WI38 (cell line): ENCODE results near the gene PPP2R3B.

ENCODE experiments used
- H3K4me3 ChIP-seq: 2 replicates; pipeline ENCODE4 v1.5.1; 2011; ENCODE audit warnings: low read depth, mild to moderate bottlenecking, control low read depth, low read length
- TF ChIP-seq, protein P1 (sequence below): IDR thresholded peaks from 2 replicates; pipeline ENCODE4 v1.5.1; 2012; ENCODE audit warnings: low read depth, mild to moderate bottlenecking, control low read depth, low read length

PPP2R3B gene

DNA sequence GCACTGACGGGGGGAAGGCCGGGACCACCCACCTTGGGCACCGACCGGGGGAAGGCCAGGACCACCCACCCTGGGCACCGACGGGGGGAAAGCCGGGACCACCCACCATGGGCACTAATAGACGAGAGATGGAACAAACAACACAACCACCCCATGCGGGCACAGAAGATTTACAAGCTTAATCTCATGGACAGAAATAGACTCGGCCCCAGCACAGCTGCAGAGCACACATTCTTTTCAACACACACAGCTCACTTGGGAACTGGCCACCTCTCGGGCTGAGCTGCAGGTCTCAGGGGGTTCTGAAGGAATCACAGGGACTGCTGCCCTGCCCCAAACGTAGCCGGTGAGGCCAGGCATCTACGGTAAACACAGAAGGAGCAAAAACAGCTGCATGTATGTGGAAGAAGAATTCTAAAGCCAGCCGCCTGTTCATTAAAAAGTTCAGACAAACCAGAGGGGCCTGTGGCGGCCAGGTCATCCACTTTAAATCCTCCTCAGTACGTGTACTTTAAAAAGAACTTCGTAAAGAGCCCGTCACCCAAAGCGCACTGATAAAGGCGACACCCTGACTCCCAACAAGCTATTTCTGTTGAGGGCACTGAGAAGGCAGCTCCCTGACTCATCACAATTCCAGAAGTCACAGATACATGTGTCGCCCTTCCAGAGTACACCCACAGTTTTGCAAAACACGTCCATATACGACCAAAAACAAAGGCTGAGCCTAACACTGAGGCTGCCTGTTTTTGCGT, 17.7 kb downstream of the PPP2R3B start:
- no peak overlapping the region for H3K4me3 ChIP-seq
- TF ChIP-seq, protein P1, sequence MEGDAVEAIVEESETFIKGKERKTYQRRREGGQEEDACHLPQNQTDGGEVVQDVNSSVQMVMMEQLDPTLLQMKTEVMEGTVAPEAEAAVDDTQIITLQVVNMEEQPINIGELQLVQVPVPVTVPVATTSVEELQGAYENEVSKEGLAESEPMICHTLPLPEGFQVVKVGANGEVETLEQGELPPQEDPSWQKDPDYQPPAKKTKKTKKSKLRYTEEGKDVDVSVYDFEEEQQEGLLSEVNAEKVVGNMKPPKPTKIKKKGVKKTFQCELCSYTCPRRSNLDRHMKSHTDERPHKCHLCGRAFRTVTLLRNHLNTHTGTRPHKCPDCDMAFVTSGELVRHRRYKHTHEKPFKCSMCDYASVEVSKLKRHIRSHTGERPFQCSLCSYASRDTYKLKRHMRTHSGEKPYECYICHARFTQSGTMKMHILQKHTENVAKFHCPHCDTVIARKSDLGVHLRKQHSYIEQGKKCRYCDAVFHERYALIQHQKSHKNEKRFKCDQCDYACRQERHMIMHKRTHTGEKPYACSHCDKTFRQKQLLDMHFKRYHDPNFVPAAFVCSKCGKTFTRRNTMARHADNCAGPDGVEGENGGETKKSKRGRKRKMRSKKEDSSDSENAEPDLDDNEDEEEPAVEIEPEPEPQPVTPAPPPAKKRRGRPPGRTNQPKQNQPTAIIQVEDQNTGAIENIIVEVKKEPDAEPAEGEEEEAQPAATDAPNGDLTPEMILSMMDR, result no peak

DNA sequence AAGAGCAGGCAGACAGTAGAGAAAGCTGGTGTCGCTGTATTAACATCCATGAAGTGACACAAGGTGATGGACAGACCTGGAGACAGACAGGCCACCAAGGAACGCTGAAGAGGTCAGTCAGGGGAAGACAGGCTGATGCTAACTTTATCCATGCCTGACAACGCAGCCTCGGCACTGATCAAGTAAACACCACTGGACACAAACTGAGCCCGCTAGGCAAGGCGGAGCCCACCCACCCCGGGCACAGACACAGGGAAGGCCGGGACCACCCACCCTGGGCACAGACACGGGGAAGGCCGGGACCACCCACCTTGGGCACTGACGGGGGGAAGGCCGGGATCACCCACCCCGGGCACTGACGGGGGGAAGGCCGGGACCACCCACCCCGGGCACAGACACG, 18.8 kb downstream of the PPP2R3B start:
- H3K4me3 ChIP-seq, result no peak overlapping the region
- TF ChIP-seq, protein P1, result no peak

- TF ChIP-seq, protein P1, result no peak
- H3K4me3 ChIP-seq, result no peak overlapping the region
These were observed 19.4 kb downstream of the PPP2R3B start for GRCh38 chrX:367349-367748.

GRCh38 chrX:363621-364375, 22.9 kb downstream of the PPP2R3B start:
- TF ChIP-seq, protein P1, result no peak
- no peak overlapping the region for H3K4me3 ChIP-seq

DNA sequence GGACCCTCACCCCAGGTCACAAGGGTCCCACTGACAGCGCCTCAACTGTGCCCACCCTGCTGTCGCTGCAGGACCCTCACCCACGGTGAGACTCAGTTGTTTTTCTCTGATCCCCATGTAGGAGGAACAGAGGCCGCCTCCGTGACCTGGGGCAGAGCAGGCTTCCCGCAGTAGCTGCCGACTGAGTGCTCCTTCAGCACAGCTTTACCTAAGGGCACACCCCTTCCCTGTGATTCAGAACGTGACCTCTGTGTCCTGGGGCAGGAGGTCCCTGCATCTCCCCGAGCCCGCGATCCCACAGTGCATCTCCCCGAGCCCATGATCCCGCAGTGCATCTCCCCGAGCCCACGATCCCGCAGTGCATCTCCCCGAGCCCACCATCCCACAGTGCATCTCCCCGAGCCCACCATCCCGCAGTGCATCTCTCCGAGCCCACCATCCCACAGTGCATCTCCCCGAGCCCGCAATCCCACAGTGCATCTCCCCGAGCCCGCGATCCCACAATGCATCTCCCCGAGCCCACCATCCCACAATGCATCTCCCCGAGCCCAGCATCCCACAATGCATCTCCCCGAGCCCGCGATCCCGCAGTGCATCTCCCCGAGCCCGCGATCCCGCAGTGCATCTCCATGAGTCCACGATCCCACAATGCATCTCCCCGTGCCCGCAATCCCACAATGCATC, 23.6 kb downstream of the PPP2R3B start:
- no peak overlapping the region for H3K4me3 ChIP-seq
- TF ChIP-seq, protein P1, result no peak

DNA sequence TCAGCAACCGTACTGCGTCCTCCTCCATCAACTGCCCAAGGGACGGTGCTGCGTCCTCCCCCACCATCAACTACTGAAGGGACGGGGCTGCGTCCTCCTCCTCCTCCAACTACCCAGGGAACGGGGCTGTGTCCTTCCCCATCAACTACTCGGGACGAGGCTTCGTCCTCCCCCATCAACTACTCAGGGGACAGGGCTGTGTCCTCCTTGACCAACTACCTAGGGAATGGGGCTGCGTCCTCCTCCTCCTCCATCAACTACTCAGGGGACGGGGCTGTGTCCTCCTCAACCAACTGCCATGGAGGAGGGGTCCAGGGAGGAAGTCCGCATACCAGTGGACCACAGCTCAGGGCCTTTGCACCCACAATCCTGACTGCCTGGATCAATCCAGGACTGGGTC, 24.4 kb downstream of the PPP2R3B start:
- H3K4me3 ChIP-seq, result no peak overlapping the region
- TF ChIP-seq, protein P1, result no peak
